Prostate gland (tissue), 2 donors: ENCODE results near the gene LEO1.

Source experiments
- POLR2A ChIP-seq: fragments of 450-650 bp; IDR thresholded peaks from one replicate; pipeline ENCODE4 v1.6.1; 2016; ENCODE audit warnings: antibody characterized with exemption, mild to moderate bottlenecking
- POLR2AphosphoS5 ChIP-seq: sonication (generic); formaldehyde crosslinking; IDR thresholded peaks from one replicate; pipeline ENCODE4 v1.6.1; 2017; ENCODE audit warnings: antibody characterized with exemption
- TF ChIP-seq, protein P1 (sequence below), 4 experiments: fragments of 200-600 bp in 2 of 4; fragments of 450-650 bp in 2 of 4; sonication (generic) in 2 of 4; IDR thresholded peaks; 1 replicate in 3 of 4; 2 replicates in 1 of 4; pipeline ENCODE4 v1.5.1; 2016 to 2019; ENCODE audit warnings: antibody characterized with exemption in 4 of 4, mild to moderate bottlenecking in 2 of 4, moderate library complexity in 2 of 4

DNA sequence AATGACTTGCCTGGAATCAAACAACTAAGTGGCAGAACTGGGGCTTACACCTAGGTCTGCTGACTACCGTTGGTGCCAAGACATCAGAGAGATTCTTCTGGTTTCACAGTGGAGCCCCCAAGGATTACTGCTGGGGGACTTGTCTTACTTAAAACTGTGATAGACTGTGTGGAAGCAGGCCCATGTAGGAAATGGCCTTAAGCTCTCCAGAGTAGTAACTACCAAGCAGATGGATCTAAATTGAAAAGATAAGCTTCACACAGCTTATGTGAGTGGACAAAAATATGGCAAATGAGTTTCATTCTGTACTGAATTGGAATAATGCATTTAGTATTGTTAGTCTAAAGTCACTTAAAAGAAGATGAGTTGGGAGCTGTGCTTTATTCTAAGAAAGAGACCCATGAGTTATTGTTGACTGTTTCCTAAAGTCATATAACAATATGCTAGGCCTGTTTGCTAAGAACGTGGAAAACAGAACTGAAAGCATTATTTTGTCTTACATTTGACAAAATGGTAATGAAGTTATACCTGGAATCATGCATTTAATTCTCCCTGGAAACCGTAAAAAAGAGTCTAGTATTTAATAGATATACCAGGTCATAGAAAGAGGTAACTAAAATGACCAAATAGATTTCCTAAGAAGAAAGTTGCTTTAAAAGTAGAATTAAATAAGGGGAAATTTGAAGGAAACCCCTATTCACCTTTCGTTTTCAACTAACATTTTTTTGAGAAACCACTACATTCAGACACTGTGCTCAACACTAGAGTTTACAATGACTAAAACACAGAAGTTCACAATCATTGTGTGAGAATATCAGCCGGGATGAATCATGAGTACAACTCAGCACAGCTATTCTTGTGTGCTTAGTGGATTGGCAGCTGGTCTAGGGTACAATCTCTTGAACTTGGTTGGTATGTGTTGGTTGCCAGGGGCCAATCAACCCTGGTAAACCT is 34.4 kb upstream of the LEO1 start:
- TF ChIP-seq, protein P1, sequence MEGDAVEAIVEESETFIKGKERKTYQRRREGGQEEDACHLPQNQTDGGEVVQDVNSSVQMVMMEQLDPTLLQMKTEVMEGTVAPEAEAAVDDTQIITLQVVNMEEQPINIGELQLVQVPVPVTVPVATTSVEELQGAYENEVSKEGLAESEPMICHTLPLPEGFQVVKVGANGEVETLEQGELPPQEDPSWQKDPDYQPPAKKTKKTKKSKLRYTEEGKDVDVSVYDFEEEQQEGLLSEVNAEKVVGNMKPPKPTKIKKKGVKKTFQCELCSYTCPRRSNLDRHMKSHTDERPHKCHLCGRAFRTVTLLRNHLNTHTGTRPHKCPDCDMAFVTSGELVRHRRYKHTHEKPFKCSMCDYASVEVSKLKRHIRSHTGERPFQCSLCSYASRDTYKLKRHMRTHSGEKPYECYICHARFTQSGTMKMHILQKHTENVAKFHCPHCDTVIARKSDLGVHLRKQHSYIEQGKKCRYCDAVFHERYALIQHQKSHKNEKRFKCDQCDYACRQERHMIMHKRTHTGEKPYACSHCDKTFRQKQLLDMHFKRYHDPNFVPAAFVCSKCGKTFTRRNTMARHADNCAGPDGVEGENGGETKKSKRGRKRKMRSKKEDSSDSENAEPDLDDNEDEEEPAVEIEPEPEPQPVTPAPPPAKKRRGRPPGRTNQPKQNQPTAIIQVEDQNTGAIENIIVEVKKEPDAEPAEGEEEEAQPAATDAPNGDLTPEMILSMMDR (IDR thresholded peaks at IDR 0.05): no peak
- TF ChIP-seq POLR2AphosphoS5 (no peak), POLR2A (no peak)
